GM10847 (cell line): Measurements from ENCODE around the gene EIF3B.

ENCODE experiments used
- POLR2A ChIP-seq: IDR thresholded peaks from 2 replicates; pipeline ENCODE4 v1.6.1; 2011; ENCODE audit not compliant: insufficient read length; ENCODE audit errors: extremely low read depth

The EIF3B gene

GRCh38 chr7:2386964-2387669 lies 32.5 kb downstream of the EIF3B start:
- TF ChIP-seq POLR2A: no peak

DNA sequence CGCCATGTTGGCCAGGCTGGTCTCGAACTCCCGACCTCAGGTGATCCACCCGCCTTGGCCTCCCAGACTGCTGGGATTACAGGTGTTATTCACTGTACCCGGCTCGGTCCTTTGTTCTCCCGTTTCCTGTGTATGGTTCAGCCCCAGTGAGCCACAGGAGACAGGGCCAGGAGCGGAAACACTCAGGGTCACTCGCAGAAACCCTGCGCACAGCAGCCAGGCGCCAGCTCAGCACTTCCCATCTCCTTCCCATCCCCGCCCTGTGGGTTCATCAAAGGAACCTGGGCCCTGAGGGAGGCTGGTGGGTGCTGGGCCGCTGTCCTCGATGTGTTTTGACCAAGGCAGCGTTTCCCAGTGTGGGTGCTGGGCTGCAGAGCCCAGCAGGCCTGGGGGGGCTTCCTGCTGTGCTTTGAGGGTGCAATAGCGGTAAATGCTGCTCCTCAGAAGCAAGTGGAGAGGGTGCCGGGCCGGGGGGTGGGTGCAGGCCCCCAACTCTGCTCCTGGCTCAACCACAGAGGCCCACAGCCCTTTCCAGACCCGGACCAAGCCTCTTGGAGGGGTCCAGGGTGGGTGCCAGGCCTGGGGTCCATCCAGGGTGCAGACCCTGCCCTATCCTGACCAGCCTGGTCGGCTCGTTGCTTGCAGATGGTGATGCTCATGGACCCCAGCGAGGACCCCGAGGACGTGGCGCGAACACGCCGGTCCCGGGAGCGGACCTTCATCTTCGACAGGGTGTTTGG lies 33.4 kb downstream of the EIF3B start:
- TF ChIP-seq POLR2A: no peak

DNA sequence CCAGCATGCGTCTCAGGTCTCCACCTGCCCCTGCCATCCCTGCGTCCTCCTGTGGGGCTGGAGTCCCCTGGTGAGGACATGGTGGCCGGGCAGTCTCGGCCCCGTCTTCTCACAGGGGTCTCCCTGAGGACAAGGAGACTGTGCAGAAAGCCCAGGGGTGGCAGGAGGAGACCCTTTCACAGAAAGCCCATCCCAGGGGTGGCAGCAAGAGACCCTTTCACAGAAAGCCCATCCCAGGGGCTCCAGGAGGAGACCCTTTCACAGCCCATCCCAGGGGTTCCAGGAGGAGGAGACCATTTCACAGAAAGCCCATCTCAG lies 34.0 kb downstream of the EIF3B start:
- no peak for TF ChIP-seq POLR2A

DNA sequence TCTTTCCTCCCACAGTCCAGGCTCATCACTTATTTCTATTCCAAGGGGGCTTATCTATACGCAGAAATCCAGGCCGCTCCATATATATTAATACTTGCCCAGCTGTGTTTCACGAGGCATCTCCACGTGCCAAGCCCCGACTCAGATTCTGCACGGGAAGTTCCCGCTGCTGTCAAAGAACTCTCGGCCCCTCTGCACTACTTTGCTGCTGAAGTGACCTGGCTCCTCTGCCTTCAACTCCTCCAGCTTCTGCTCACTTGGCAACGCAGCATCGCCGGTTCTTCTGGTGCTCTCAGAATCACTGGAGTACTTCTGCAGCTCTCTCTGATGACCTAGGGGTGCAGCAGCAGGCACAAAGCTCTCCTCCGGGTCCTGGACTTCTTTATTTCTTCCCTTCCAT lies 39.1 kb downstream of the EIF3B start:
- TF ChIP-seq POLR2A: no peak

DNA sequence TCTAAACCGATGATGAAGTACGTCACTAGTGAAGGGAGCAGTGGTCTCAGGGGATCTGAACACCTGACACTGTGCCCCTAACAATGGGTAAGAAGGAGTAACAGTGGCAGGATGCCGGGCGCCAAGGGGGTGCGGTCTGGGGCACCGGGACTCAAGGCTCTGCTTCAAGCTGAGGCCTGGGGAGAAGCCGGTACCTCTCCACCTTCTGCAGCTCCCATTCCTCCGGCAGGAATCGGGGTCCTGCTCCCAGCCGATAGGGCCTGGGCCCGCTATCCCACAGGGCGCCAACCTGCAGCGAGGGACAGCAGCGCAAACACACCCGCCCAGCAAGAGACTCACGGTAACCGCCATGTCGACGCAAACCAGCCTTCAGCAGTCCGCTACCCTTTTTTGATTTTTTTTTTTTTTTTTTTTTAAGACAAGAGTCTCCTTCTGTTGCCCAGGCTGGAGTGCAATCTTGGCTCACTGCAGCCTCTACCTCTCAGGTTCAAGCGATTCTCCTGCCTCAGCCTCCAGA lies 40.0 kb downstream of the EIF3B start:
- no peak for TF ChIP-seq POLR2A

- no peak for TF ChIP-seq POLR2A
These were observed 43.9 kb downstream of the EIF3B start for GRCh38 chr7:2398506-2398905.

GRCh38 chr7:2399848-2400587 lies 45.4 kb downstream of the EIF3B start:
- no peak for TF ChIP-seq POLR2A

GRCh38 chr7:2402687-2403013 lies 48.0 kb downstream of the EIF3B start:
- TF ChIP-seq POLR2A: no peak

- peak; percentile 59 for TF ChIP-seq POLR2A
These were observed 48.5 kb downstream of the EIF3B start, which contains the start of gene CHST12 for GRCh38 chr7:2403014-2403717. Gene CHST12, plus strand, starts transcription at chr7:2403611. Its CDS starts 29,029 bp downstream, at chr7:2432640.

DNA sequence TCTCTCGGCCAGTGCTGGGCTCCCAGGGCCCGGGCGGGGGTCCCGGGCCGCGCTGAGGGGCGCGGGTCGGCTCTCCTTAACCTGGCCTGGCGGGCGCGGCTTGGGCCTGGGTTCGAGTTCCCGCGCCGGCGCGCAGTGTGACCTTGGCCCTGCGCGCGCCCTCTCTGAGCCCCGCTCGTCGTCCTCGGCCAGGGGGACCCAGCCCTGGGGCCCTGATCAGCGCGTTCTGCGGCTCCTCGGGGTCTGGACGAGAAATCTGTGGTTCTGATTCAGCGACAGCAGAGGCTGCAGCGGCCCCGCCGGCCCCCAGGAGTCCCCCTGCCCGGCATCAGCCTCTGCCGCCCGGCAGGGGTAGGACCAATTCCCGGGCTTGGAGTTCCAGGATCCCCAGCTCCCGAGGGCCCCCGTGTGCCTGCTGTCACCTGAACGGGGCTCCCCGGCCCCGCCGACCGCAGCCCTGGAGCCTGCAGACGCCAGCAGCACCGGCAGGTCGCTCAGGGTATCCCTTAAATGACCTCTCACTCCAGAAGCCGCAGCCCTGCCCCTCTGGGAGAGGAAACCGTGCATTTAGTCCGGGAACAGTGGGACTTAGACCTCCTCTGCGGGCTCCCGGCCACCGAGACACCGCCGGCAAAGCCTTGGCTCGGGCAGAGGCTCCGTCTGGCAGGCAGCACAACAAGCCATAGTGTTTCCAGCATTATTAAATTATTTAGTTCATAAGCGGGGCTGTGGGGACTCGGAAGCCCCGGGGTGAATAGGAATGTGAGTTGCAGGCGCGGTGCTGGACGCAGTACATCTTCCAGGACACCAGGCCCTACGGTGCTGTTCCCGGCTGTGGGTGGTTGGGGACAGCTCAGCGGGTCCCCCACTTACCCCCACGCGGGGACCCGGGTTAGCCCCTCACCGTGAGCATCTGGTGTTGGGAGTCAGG lies 49.4 kb downstream of the EIF3B start:
- TF ChIP-seq POLR2A: no peak

DNA sequence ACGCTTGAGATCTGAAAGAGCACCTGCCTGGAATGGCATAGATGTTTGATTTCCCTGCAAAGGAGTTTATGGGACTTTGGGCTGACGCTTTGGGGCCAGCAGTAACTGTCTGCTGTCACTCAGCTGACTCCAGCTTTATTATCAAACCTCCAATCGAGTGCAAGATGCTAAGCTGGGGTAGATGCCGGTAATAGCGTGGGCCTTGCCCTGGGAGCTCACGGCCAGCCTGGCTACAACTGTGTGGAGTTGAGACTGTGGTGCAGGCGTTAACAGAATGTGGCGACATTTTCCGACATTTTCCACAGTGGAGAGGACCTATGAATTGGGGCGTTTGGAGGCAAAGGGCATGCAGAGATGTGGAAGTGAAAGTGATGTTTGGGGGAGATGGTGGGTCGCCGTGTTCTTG lies 50.1 kb downstream of the EIF3B start:
- TF ChIP-seq POLR2A: no peak

DNA sequence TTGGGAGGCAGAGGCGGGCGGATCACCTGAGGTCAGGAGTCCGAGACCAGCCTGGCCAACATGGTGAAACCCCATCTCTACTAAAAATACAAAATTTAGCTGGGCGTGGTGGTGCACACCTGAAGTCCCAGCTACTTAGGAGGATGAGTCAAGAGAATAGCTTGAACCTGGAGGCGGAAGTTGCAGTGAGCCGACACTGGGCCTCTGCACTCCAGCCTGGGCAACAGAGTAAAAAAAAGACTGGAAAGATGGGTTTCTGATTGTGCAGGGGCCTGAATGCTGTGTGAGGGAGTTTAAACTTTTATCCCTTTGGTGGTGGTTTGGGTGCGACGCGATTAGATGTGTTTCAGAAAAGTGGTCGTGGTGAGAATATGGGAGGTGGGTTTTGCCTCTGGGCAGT lies 50.6 kb downstream of the EIF3B start:
- TF ChIP-seq POLR2A: no peak

- TF ChIP-seq POLR2A: no peak
These were observed 51.1 kb downstream of the EIF3B start for GRCh38 chr7:2405601-2406345.
